Stimulated activated CD8-positive, alpha-beta memory T cell treated with anti-CD3 and anti-CD28 coated beads, Interleukin-7, amount 100 ng/mL, for 4 hours (primary cell): ENCODE measurements around the gene BNC2.
"Not testable (repeated sequence)": the region's sequence is repeated elsewhere in the genome, so short reads cannot be mapped to it uniquely, and the experiment has no call there.

Source experiments
- DNase-seq, 2 donors: peaks; one replicate each; pipeline ENCODE4 v3.0.0-alpha.2; 2020; ENCODE audit warnings: low read depth in 2 of 2

The BNC2 gene

DNA sequence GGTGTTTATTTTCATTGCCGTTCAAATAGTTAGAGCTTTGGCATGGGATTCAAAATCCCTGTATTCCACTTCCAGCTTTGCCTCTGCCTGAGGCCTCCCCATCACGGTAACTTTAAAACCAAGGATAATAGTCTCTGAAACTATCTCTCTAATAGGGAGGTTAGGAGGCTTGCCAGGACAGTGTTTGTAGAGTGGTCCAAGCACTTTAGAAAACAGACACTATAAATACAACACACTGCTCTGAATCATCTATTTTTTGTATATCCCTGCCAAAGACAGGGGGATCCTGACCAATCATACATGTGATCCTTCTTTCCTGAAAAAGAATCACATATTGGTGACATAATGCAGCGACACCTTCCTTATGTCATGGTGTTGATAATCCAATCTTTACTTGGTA is 326.8 kb downstream of the BNC2 start:
- DNase-seq, result no peak

DNA sequence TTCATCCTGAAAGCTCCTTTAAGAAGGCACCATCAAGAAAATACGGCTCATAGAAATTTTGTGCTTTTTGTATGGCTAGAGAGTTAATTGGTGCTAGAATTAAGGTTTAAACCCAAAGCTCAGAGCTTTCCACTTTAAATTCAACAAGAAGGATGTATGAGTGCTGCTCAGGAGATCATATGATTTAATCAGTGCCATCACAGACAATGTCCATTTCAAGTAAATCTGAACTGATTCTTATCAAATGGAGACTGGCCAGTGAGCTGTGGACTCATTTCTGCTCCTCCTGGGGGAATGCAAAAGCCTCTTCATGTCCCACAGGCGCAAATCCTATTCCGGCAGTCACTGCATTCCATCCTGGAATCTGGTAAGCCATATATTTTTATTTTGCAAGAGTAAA is 327.2 kb downstream of the BNC2 start:
- DNase-seq, result no peak

DNA sequence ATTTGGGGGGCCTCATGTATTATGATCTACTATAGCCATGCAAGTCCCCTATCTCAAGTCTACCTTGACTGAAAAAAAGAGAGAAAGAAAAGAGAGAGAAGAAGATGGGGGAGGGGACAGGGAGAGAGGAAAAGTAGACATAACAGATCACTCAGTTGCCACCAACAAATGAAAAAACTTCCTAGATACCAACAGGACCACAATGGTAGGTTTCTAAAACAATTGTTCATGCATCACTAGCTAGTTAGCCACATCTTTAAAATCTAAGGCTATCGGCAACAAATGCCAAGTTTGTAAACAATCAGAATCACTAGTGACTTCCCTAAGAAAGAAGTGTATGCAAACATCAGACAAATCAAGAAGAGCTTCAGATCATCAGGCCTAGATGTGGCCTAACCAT is 328.2 kb downstream of the BNC2 start:
- no peak for DNase-seq

DNA sequence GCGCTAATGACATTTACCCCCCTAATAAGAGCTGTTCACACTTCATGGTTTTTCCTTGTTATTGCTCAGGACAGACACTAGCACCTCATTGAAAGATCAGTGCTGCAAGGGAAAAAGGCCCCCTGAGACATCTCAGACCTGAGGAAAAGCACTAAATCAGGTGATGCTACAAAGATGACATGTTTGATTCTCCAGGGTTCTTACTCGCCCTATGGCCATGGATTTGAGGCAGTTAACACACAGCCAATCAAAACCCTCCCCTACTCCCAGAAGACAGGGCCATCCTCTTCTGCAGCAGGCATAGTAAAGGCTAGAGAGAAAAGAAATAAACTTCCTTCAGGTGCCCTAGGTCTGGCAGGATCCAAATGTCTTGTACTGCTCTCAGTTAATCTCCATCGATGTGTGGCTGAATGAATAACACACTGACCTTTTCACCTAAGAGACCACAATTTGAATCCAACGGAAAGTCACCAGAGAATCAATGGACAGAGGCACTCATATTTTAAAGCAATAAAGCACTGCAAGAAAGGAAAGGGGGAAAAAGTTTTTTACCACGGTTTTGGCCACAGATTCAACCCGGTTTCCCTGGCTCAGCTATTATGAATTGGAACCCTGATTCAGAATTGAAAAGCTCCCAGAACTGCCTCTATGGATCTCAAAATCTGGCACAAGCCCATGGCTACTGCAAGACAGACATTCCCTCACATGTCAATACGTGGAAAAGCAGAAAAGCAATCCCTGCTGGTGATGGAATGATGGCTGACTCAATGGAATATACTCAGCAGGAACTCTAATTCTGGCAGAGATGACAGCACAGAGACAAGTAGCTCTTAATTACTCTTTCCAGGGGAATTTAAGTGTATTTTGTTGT is 329.5 kb downstream of the BNC2 start:
- no peak for DNase-seq

DNA sequence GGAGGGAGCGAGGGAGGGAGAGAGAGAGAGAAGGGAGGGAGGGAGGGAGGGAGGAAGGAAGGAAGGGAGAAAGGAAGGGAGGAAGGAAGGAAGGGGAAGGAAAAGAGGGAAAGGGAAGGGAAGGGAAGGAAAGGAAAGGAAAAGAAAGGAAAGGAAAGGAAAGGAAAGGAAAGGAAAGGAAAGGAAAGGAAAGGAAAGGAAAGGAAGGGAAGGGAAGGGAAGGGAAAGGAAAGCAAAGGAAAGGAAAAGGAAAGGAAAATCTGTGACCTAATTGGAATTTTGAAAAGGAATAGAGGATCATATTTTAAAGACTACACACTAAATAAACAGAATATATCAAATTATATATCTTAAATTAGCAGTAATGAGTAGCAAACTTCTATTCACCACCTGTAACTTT is 330.8 kb downstream of the BNC2 start:
- not testable (repeated sequence) for DNase-seq

DNA sequence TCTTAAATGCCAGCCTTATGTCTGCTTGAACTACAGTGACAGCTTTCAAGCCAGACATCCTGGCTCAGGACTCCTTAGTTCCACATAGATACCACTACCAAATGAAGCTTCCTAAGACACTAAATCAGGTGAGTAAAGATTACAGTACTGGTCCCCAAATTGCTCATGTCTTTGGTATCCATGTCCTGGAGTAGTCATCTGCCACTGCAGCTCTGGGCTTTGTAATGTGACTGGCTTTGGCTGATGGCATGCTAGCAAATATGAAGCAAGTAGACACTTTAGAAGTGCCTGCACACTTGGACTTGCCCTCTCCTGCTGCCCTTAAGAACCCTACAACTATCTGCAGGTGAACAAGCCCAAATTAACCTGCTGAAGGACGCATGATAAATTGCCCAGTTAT is 334.9 kb downstream of the BNC2 start:
- no peak for DNase-seq

DNA sequence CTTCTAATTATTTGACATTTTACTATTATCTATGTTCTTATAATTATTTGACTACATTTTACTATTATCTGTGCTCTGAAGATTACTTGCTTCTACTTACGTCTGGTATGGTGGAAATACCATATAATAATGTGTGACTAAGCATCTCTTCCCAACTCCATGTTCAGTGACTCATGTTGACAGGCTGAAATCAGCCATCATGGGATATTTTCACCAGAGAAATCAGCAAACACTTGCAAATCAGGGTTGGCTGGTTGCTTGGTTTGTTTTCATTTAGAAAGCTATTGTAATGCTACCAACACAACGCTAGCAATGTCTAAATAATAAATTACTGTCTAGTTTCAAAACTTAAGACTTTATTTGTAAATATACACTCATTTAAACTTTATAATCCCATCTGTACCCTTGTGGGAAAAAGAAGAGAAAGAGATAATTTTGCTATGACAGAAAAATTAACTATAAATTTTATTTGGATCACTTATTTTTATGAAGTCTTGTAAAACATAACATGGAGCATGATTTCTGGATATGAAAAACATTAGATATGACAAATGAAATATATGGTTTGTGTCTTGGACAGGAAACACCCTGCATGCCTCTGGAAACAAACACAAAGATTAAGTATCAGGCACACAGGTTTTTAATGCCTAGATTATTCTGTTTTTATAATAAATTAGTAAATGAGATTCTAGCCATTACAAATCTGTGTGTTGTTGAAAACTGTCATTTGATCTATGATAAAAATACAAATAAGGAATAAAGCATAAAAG is 337.6 kb downstream of the BNC2 start:
- no peak for DNase-seq

DNA sequence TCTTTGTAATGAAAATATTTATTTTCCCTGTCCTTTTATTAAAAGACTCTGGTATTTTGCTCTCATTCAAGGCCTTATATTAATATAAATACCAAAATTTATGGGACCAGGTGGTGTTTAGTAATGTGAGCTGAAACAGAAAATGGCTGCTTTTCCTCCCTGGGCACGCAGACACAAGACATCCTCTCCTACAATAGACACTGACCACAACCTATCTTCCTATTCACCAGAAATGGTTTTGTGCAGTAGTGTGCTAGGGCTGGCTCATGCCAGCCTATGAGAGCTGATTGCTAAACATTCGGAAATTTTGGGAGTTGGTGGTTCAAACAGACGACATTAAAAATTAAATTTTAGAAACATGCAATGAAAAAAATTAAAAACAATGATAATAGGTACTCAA is 338.2 kb downstream of the BNC2 start:
- DNase-seq, result no peak

DNA sequence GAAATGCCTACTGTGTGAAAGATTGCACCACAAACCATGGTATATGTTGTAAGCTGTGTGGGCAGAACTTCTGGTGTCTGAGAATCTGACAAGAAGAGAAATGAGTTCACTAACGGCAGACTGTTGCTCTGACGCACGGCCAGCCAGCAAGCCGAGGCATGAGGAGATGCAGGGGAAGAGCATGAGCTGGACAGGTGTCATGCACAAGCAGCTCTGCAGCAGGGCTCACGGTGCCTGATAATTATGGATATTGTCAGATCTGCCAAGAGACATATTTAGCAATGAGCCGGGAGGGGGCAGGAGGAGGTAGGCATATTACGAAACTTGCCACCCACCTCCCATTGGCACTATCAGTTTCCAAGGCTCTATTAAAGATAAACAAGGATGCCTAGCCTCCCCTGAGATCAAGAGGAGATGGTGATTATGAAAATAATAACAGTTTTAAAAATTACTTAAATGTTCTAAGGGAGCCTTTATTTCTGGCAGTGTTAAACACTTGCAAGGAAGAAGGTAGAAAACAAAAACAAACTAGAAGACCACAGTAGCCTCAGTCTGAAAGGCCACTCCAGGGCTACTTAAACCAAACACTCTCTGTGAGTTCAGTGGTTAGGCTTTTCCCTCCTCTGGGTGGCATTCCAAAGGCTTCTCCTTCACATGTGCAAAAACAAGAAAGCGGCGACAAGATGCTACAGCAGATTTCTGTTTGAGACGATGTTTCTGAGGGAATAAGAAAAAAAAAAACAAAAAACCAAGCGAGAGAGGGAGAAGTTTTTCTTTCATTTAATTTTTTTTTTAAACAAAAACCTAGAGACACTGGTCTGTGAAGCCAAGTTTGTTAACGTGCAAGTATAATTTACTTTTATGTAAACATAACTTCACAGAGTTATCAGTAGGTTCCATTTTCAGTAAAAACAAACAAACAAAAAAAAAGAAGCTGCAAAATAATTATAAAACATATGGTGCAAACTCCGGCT is 339.5 kb downstream of the BNC2 start:
- DNase-seq, result no peak

DNA sequence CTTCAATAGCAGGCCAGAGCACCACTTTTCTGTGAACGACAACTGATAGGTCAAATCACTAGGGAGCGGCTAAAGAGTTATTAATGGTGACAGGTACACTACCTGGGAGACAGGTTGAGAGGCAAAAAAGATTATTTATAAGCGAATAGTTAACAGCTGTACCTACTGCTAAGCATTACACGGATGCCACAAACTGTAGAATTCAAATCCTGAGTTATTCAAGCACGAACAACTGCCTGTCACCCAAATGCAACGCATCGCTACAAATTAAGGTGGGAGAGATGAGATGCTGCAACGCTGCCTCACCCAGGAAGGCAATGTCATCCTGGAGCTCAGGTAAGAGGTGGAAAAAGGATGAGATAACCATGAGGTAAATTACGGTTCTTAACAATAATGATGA is 342.9 kb downstream of the BNC2 start:
- no peak for DNase-seq

DNA sequence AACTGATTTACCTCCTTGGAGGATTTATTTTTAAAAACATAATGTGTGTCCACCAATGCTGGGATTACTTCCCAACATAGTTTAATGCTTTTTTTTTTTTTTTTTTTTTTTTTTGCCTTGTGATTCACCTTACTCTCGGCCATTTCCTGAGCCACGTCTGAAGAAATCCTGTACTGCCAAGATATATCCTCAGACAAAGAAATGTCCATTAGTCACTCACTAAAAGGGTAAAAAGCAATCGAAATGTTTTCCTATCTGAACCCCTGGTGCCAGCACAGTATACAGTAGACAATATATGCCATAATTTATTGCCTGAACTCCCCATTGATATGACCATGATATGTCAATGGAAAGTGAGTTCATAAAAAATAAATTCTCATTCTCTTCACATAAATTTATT is 344.1 kb downstream of the BNC2 start:
- no peak for DNase-seq

DNA sequence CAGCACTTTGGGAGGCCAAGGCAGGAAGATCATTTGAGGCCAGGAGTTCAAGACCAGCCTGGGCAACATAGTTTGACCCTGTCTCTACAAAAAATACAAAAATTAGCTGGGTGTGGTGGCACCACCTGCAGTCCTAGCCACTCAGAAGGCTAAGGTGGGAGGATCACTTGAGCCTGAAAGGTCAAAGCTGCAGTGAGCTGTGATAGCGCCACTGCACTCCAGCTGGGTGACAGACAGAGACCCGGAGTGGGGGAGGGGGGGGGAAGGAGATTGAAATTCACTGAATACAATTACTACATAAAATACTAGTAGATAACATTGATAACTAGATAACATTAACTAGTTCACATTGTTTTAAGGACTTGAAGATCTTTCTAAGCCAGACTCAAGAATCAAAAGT is 345.6 kb downstream of the BNC2 start:
- no peak for DNase-seq

DNA sequence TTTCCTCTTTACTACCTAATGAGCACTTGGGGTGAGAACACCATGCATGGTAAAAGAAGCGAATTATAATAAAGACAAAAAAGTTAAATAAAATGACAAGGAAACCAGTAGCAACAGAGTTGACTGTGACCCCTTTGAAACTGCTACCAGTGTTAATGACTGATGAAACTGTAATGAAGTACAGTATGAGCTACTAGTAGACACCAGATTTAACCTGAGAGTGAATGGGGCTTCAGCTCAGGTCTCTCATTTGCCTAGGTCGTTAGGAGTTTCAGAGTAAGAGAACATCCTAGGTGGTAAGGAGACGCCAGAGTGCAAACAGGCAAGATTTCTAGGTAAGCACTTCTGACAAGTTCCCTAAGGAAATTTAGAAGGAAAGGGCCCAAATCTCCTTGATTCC is 346.4 kb downstream of the BNC2 start:
- no peak for DNase-seq

DNA sequence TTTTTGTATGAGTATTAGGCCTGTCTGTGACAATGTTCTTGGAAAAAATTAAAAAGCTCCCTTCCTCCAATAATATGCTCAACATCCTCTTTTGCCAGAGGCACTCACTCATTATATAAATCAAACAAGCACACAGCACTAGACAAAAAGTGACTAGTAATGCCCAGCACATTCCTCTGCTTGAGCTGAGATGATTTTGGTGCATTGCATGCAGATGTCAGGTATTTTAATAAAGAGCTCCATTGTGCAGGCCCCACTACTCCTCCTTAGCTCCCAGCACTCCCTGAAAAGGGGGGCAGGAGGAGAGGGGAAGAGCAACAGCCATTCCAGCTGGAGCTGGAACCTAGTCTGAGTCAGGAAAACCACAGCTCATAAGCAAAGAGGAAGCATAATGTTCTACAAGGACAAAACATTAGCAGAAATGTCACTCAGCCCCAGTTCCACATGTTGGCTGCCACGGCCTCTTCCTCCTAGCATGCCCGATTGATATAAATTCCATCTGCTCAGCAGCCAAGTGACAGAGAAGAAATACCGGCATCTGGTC is 348.5 kb downstream of the BNC2 start:
- DNase-seq, result no peak

DNA sequence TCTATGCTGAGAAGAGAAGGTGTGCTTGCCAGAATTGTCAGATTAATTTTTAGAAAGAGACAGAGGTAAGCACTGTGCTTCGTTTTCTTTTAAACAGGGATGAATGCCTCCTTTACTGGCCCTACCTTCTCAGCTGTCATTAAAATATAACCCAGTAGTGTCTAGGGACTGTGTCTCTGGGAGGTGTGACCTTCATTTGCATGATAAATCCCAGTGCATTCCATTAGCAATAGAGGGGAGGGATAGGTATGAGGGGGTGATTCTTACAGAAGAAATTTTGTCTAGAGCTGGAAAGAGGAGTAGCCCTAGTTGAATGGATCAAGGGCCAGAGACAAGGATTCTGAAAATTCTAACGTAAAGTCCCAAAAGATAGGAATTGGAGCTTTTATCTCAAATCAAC is 351.5 kb downstream of the BNC2 start:
- DNase-seq, result no peak

DNA sequence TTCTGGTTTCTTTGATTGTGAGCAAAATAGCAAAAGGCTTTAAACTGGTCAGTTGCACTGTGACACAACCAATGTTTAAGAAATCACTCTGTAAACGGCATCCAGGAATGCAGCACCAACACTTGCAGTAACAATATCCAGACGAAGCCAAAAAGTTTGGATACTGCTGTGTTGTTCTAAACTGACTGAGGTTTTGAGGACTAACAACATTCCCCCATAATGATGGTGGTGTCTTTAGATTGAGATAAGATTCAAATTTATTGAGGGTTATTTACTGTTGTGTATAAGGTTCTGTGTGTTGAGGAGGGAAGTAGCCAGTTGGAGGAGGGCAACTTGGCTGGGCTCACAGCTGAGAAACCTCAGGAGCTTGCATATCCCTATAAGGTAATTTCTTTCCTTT is 353.6 kb downstream of the BNC2 start:
- DNase-seq, result no peak

DNA sequence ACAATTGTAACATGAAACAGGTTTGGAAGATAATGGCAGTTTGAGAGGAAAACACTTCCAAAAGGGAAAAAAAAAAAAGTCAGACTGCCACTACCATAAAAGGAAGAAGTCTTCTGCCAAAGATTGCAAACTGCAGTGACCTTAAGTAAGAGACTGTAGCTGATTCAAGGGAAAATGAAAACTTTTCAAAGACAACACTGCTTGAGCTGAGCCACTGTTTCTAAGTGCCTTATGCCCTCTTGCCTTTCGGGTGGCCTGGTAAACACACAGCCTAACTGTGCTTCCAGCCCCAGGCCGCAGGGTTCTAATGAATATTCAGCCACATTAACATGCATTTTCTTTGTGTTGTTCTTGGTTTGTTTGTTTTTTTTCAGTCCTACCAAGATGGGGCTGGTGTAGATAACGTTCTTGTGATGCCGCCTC is 354.6 kb downstream of the BNC2 start:
- DNase-seq, result no peak

DNA sequence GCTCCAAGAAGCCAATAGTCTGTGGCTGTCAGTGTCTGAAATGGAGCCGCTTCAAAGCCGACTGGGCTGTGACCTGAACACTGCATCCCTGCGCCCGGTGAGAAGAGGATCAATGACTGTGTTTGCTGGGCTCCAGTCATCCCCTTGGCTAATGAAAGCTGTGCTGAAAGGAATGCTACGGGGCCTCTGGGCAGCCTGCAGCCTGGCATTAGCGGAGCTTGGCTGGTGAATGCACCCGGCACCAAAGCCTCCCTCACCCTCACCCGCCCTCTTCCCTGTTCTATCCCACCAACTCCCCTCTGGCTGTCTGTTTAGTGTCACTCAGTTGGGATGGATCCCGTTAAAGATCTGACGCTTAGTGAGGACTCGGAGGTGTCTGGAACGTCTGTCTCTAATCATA is 355.3 kb downstream of the BNC2 start:
- DNase-seq, result no peak

DNA sequence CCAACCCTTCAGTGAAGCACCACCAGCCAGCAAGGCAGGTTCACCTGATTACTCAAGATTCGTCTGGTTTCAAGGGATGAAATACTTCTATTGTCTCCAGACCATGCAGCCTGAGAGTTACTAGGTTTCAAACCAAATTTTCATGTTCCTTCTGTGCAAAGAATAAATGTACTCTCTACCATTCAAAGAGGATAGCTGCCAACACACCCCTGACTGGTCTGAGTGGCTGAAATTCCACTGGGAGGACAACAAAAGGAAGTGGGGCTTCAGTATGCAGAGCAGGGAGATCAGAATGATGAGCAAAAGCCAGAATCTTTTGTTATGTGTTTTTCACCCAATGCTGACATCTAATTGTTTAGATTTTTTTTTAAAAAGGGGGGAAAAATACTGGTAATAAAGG is 356.3 kb downstream of the BNC2 start:
- no peak for DNase-seq

DNA sequence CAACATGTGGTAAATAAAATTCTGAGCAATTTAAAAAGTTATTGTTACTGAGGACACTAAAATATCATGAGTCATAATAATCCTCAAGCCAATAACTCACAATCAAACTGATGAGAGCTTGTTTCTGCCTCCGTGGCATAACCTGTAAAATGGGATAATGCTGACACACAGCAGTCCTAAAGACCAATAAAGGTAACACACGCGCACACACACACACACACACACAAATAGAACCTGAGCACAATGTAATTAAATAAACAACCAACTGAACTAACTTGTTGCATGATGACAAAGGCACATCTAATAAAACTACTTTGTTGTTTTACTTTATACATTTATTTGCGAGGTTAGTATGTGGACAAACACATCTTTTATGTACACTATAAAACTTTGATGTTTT is 358.2 kb downstream of the BNC2 start:
- DNase-seq, result no peak

DNA sequence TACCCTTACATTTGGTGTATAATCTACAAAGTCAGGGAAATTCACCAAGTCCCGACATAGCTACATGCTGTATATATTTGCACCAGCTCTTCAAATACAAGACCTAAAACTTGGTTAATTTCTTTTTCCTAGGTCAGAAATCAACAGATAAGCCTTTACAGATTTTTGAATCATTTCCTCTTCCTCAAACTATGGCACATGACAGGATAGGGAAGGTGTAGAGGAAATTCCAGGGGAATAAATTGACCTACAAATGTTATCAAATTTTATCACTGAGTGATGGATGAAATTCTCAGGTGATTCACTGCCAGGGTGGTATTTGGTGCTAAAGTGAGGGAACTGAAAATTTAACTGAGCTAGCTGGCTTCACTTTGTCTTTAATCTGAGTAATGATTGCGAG is 360.0 kb downstream of the BNC2 start:
- DNase-seq, result no peak

DNA sequence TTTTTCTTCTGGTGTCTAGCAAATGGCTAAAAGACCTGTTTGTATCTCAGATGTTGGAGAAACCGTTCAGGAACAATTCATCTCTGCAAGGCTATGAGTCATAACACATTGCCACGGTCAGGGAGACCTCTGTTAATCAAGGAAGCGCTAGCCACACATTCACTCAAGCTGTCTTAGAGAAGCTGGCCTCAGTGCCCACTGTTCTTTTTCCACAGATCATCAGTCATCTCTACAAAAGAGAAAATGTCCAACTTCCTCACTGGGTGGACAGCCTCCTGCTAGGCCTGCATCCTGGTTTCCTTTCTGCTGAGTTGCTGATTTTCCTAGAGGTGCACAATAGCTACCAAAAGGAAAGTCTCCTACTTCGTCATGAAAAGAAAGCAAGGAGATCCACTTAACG is 360.5 kb downstream of the BNC2 start:
- no peak for DNase-seq
